ENCODE results near the gene UVRAG.

UVRAG gene

GRCh38 chr11:76156971-76157427 is 342.0 kb downstream of the UVRAG start:
- in situ Hi-C loops (cut with MboI; ENCODE audit: low sequenced_read_pairs) = loop anchor here (10.0 kb wide), 2 partner anchors 262 to 352 kb away; no protein-coding TSS in a partner anchor

DNA sequence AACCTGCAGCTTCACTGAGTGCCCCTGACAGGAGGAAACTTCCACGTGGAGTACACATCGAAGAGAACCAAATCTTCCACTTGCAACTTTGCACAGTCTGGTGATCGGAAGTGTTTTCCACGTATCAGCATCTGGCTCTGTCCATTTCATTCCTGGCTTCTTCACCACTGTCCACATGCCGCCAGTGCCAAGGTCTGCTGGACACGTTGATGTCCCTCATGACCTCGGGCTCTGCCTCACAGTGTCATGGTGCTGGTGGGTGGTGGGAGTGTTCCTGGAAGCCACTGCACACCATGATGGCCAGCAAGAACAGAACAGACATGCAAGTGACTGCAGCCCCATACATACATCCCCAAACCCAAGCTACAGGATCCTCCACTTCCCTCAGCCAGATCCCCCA is 342.9 kb downstream of the UVRAG start:
- in situ Hi-C loops (cut with MboI; ENCODE audit: low sequenced_read_pairs) = loop anchor here (10.0 kb wide), 2 partner anchors 263 to 353 kb away; no protein-coding TSS in a partner anchor

DNA sequence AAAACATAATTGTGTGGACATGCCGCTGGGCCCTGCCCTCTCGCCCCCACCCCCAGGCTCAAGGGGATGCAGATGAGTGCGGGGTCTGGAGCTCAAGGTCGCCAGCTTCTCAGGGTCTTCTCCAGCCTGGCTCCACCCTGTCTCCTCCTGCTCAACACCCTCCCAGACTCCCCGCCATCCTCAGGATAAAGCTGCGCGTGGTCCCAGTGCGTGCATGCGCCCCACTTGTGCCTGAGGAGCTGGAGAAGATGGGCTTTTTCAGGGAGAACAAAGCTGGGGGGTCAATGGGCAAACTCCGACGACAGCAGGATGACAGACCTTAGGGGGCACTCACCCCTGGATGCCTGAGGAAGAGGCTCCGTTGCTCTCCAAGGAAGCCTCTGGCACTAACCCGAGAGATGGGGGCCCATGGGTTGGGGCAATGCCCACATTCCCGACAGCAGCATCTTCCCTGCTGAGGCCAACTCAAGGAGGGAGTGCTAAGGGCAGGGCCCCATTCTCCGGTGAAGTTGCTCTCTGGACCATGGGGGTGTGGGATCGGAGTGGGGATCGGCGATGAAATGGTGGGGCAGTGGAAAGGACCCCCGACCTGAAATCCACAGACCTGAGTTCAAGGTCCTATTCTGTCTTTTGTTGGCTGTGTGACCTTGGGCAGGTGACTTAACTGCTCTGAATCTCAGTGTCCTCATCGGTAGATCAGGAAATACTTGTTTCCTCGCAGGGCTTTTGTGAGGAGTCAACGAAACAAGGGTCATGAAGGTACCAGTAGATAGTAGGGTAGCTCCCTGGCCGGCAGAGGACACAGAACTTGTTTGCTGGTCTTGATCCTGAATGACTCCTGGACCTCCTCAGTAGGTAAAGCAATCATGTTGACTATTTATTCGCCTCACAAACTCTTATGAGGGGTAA is 343.6 kb downstream of the UVRAG start:
- in situ Hi-C loops (cut with MboI; ENCODE audit: low sequenced_read_pairs) = loop anchor here (10.0 kb wide), 2 partner anchors 264 to 354 kb away; no protein-coding TSS in a partner anchor

- in situ Hi-C loops (cut with MboI; ENCODE audit: low sequenced_read_pairs) = loop anchor here (10.0 kb wide), 2 partner anchors 265 to 355 kb away; no protein-coding TSS in a partner anchor
Measured at GRCh38 chr11:76159303-76159937, 344.4 kb downstream of the UVRAG start.

DNA sequence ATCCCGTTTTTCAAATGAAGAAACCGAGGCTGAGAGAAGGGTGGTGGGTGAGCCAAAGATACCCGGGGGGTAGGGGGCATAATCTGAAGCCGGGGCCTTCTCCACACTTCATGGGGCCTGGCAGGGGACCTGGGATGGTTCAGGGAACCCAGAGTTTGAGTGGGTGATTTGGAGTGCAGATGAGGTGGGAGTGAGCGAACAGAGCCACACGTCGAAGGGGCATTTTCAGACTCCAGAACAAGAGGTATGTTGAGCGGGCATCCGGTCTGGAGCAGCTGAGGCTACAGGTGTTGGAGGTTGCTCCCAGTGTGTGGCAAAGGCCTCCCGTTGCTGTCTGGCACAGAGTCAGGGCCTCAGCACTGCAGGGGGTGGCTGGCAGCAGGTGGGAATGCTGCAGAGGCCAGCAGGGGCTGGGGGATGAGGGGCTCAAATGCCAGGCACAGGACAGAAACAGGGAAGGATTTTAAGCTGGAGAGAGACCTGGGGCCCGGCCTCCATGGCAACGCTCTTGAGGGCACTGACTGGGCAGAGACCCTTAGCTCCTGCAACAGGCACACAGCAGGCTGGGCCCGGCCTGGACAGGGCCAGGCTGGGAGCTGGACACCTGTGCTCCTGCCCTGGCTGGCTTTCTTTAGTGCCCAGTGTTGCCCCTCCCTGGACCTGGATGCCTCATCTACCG is 345.1 kb downstream of the UVRAG start:
- in situ Hi-C loops (cut with MboI; ENCODE audit: low sequenced_read_pairs) = loop anchor here (10.0 kb wide), 2 partner anchors 265 to 355 kb away; no protein-coding TSS in a partner anchor

- in situ Hi-C loops (cut with MboI; ENCODE audit: low sequenced_read_pairs) = no loop called here
Measured at GRCh38 chr11:76160856-76161255, 345.8 kb downstream of the UVRAG start.

DNA sequence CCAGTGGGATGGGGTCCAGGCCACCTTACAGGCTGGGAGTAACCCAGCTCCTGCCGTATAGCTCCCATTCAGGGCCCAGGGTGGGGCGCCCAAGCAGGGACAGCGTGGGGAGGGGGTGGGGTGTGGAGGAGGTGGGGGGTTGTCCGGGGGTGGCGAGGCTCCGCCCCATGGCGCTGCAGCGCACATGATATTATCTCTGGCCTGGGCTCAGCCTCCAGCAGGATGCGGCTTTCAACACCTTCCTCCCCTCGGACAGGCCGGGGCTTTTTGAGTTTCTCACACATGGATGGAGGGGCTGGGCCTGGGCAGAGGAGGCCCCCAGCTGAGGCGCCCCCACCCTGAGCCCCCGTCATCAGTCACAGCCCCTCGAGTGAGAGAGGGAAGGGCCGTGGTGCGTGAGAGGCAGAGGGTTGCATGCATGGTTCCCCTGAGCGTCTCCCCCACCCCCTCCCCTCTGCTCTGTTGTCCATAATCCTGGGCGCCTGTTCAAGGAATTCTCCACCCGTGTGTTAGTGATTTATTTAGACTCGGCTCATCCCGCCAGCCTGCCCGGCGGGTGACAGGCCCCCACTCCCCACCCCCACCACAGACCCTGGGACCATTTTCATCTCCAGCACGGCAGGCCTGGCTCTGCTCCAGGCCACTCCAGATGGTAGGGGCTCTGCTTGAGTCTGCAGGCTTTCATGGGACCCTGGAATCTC is 346.4 kb downstream of the UVRAG start:
- in situ Hi-C loops (cut with MboI; ENCODE audit: low sequenced_read_pairs) = no loop called here

GRCh38 chr11:76162336-76163288 is 347.6 kb downstream of the UVRAG start:
- in situ Hi-C loops (cut with MboI; ENCODE audit: low sequenced_read_pairs) = no loop called here

DNA sequence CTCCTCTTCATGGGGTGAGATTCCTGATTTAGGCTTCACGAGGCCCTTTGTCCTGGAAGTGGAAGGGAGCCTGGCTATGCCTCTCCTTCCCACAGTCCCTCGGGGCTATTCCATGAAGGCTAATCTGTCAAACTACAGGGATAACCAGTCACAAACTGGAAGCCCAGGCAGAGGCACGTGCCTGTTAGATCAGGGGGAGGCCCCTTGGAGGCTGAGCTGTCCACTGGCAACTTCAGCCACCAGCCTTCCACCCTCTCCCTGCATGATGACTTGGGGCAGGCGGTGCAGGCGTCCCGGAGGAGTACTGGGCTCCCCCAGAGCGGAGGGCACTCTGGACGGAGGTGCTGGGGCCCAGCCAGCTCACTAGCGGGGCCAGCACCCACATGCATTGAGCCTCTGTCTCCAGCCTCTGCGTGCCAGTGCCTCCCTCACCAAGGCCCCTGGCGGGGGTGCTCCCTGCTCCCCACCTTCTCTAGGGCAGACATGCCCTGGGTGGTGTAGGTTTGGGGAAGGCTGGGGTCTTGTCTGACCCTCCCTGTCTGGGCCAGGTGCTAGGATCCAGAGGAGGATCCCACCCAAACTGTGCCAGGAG is 348.4 kb downstream of the UVRAG start:
- in situ Hi-C loops (cut with MboI; ENCODE audit: low sequenced_read_pairs) = no loop called here

DNA sequence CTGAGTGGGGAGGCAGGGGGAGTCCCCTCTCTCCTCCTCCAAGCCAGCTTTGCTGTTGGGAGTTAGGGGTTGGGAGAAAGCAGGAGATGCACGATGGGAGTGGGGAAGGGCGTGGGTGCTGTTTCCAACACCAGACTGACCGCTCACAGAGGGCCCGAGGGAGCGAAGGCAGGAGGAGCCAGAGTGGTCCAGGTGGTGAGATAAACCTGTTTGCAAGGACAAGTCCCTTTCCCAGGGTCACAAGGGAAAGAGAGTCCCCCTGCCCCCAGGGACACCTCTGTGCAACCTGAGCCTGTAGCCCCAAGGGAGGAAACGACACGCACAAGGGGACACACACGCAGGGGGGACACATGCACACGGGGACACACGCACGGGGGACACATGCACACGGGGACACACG is 349.1 kb downstream of the UVRAG start:
- in situ Hi-C loops (cut with MboI; ENCODE audit: low sequenced_read_pairs) = no loop called here

GRCh38 chr11:76164861-76165751 is 350.1 kb downstream of the UVRAG start:
- in situ Hi-C loops (cut with MboI; ENCODE audit: low sequenced_read_pairs) = no loop called here

DNA sequence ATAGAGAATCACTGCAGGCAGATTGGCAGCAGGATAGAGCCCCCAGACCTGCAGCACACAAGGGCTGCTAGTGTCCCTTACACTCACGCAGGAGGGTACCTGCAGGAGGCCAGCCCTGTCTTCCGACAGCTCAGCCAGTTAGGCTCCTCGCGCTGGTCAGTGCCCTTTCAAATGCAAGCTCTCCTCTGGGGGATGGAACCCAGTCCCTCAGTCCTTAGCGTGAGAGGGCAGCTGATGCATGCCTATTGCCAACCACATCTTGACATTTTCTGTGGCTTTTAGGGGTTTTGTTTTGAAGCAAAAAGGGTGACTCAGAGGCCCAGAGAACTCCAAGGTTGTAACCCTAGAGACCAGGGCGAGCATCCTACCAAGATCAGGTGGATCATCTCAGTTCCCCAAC is 351.3 kb downstream of the UVRAG start:
- in situ Hi-C loops (cut with MboI; ENCODE audit: low sequenced_read_pairs) = no loop called here

DNA sequence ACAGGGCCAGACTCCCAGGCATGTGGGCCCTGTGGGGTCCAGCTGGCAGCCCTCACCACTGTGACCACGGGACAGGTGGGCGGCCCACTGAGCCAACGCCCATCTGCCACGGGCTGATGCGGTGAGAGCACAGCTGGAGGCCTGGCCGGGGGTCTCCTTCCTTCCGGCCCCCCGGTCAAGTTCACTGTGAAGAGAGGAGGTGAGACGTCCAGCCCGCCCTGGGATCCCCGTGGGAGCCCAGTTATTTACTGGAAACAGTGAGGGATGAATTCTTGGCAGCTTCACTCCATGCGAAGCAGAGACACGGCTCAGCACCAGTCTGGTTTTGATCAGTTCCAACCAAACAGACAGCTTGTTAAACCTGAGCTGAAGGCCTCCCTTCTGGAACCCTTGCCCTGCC is 352.6 kb downstream of the UVRAG start:
- in situ Hi-C loops (cut with MboI; ENCODE audit: low sequenced_read_pairs) = no loop called here

DNA sequence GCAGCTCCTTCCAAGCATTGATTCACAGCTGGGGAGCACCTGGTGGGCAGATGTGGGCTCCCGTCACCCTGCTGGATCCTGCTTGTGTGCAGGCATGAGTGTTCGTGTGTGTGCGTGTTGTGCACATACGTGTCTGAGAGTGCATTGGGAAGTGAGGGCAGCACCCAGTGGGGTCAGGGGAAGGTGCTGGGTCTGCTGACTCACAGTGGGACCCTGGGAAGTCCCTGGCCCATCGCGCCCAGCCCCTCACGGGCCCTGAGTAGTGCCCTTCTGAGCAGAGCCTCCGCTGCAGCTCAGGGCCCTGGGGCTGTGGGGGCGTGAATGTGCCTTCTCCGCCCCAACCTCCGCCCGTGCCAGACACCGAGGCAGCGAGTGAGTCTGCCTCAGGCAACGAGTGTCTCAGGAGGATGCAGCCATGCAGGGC is 354.5 kb downstream of the UVRAG start:
- in situ Hi-C loops (cut with MboI; ENCODE audit: low sequenced_read_pairs) = no loop called here

DNA sequence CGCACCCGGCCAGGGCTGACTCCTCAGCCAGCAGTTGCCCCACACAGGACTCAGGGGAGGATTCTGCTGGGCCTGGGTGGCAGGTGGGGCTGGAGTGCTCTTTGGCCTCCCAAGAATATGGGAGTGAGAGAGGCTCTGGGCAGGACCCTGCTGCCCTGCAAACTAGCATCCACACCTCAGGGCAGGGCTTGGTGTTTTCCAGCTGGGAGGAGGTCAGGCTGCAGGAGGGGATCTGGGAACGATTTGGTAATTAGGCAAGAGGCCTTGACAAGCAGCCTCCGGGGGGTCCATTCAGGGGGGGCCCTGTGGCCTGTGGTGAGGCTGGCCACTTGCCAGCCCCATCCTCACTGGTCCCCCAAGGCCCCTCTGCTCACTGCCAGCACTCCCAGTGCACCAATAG is 355.5 kb downstream of the UVRAG start:
- in situ Hi-C loops (cut with MboI; ENCODE audit: low sequenced_read_pairs) = no loop called here

DNA sequence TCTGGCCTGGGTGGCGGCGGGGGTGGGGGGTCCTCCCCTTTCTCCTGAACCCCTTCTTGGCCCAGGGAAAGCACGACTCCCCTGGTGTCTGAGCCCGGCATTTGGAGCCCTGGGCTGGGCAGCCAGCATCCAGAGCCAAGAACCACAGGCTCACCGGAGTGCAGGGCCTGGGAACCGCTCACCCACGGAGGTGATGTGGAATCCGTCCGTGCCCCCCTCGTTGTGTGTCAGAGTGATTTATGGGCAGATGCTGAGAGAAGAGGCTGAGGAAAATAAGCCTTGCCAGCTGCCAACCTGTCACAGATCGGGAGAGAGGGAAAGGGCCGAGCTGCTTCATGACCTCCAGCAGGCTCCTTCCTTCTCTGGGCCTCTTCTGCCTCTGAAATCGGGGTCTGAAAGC is 357.6 kb downstream of the UVRAG start:
- in situ Hi-C loops (cut with MboI; ENCODE audit: low sequenced_read_pairs) = no loop called here

GRCh38 chr11:76173663-76174062 is 358.7 kb downstream of the UVRAG start:
- in situ Hi-C loops (cut with MboI; ENCODE audit: low sequenced_read_pairs) = no loop called here

DNA sequence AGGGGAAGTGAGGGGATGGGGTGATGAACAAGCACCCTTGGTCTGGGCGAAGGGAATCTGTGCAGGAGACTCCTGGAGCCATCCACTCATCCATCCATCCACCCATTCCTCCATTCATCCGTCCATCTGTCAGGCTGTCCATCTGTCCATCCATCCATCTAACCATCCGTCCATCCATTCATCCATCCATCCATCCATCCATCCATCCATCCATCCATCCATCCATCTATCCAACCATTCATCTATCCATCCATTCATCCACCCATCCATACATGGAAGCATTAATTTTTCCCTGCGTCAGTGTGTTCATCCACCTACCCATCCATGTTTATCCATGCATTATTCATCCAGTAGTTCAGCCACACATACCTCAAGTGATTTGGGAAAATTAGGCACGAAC is 359.3 kb downstream of the UVRAG start:
- in situ Hi-C loops (cut with MboI; ENCODE audit: low sequenced_read_pairs) = no loop called here

All from HL-60/S4 (cell line).